Measurements from ENCODE around the gene STK32B.

STK32B gene

GRCh38 chr4:5012244-5012898 lies 38.9 kb upstream of the STK32B start:
- H3K4me3 ChIP-seq (ENCODE audit: low read length): no peak overlapping the region
- TF ChIP-seq CTCF (conservative IDR thresholded peaks at IDR 0.05; ENCODE audit: low read depth, low read length): no peak
- no peak for DNase-seq (ENCODE audit: low read depth)

GRCh38 chr4:5012958-5013357 lies 38.3 kb upstream of the STK32B start:
- TF ChIP-seq CTCF (conservative IDR thresholded peaks at IDR 0.05; ENCODE audit: low read depth, low read length): no peak
- no peak for DNase-seq (ENCODE audit: low read depth)
- H3K4me3 ChIP-seq (ENCODE audit: low read length): no peak overlapping the region

- no peak overlapping the region for H3K4me3 ChIP-seq (ENCODE audit: low read length)
- no peak for DNase-seq (ENCODE audit: low read depth)
- TF ChIP-seq CTCF (conservative IDR thresholded peaks at IDR 0.05; ENCODE audit: low read depth, low read length): no peak
Observed at GRCh38 chr4:5014007-5014682, 37.1 kb upstream of the STK32B start.

GRCh38 chr4:5018096-5018495 lies 33.2 kb upstream of the STK32B start:
- TF ChIP-seq CTCF (conservative IDR thresholded peaks at IDR 0.05; ENCODE audit: low read depth, low read length): peak; percentile 53
- no peak for DNase-seq (ENCODE audit: low read depth)
- peak overlapping the region; percentile 50 for H3K4me3 ChIP-seq (ENCODE audit: low read length)

- TF ChIP-seq CTCF (conservative IDR thresholded peaks at IDR 0.05; ENCODE audit: low read depth, low read length): no peak
- peak overlapping the region; percentile 50 for H3K4me3 ChIP-seq (ENCODE audit: low read length)
- no peak for DNase-seq (ENCODE audit: low read depth)
Observed at GRCh38 chr4:5018603-5019002, 32.7 kb upstream of the STK32B start.

GRCh38 chr4:5019274-5019673 lies 32.0 kb upstream of the STK32B start, which contains the start of gene CYTL1:
Gene CYTL1, minus strand, starts transcription at chr4:5019458. Its CDS starts 13 bp downstream, at chr4:5019445.
- peak within 1 kb of the TSS; percentile 50 for H3K4me3 ChIP-seq (ENCODE audit: low read length)
- DNase-seq (ENCODE audit: low read depth): no peak
- no peak for TF ChIP-seq CTCF (conservative IDR thresholded peaks at IDR 0.05; ENCODE audit: low read depth, low read length)

GRCh38 chr4:5019796-5020195 lies 31.5 kb upstream of the STK32B start:
- DNase-seq (ENCODE audit: low read depth): no peak
- peak overlapping the region; percentile 50 for H3K4me3 ChIP-seq (ENCODE audit: low read length)
- no peak for TF ChIP-seq CTCF (conservative IDR thresholded peaks at IDR 0.05; ENCODE audit: low read depth, low read length)
